HG03039 (cell line): Measurements from ENCODE around the gene KTI12.
"Not testable (repeated sequence)": the region's sequence is repeated elsewhere in the genome, so short reads cannot be mapped to it uniquely, and the experiment has no call there.

ENCODE experiments used
- ATAC-seq: cut with Tn5 transposase; IDR thresholded peaks from one replicate; pipeline ENCODE4 v1.9.1; 2021; ENCODE audit warnings: mild to moderate bottlenecking, moderate library complexity; ENCODE audit not compliant: unreplicated experiment

The KTI12 gene, protein sequence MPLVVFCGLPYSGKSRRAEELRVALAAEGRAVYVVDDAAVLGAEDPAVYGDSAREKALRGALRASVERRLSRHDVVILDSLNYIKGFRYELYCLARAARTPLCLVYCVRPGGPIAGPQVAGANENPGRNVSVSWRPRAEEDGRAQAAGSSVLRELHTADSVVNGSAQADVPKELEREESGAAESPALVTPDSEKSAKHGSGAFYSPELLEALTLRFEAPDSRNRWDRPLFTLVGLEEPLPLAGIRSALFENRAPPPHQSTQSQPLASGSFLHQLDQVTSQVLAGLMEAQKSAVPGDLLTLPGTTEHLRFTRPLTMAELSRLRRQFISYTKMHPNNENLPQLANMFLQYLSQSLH

DNA sequence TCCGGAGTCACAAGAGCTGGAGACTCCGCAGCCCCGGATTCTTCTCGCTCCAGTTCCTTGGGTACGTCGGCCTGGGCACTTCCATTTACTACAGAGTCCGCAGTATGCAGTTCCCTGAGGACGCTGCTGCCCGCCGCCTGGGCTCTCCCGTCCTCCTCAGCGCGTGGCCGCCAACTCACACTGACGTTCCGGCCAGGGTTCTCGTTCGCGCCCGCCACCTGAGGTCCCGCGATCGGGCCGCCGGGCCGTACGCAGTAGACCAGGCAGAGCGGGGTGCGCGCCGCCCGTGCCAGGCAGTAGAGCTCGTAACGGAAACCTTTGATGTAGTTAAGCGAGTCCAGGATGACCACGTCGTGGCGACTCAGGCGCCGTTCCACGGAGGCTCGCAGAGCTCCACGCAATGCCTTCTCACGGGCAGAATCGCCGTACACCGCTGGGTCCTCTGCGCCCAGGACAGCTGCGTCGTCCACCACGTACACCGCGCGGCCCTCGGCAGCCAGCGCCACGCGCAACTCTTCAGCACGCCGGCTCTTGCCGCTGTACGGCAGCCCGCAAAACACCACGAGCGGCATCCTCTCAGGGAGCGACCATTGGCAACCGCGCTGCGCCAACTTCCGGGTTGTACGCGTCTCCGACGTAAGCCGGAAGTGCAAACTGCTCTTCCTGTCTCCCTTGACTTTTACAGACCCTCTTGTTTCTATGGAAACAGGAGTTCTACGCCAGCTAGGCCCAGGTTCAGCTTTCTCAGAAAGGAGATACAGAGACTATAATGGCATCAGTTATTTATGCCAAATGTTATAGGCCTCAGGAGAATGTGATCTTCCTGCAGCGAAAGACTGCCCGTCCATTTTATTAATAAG, at the start of gene KTI12:
TSS of gene KTI12 (minus strand) at position 621 of the 860 bp plus-strand sequence. CDS start at position 572, 49 bp downstream.
- peak; percentile 81 for ATAC-seq

GRCh38 chr1:52080014-52080415, 46.4 kb upstream of the KTI12 start:
- no peak for ATAC-seq

DNA sequence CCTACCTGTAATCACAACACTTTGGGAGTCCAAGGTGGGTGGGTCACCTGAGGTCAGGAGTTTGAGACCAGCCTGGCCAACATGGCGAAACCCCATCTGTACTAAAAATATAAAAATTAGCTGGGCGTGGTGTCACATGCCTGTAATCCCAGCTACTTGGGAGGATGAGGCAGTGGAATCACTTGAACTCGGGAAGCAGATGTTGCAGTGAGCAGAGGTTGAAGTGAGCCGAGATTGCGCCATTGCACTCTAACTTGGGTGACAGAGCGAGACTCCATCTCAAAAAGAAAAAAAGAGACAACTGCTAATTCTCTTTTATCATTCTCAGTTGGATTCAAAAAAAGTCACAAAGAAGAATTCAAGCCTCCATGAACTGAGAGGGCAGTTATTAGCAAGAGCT, 43.7 kb upstream of the KTI12 start:
- not testable (repeated sequence) for ATAC-seq

DNA sequence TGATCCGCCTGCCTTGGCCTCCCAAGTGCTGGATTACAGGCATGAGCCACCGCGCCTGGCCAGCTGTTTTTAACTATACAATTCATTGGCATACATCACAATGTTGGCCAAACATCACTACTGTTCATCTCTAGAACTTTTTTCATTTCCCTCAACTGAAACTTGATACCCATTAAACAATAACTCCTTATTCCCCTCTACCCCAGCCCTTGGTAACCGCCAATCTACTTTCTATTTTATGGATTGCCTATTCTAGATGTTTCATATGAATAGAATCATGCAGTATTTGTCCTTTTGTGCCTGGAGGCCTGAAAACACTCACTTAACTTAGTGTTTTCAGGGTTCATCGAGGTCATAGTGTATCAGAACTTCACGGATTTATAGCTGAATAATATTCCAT, 38.7 kb upstream of the KTI12 start:
- ATAC-seq: no peak

DNA sequence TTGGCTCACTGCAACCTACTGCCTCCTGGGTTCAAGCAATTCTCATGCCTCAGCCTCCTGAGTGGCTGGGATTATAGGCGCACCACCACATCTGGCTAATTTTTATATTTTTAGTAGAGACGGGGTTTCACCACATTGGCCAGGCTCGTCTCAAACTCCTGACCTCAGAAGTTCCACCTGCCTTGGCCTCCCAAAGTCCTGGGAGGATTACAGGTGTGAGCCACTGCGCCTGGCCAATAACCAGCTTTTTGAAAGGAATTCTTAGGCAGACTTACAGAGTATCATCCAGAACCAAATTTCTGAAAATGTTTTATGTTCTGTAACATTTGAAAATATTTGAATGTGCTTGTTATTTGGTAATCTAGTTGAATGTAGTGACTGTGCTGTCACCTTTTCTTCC, 37.1 kb upstream of the KTI12 start:
- ATAC-seq: no peak

- ATAC-seq: no peak
These were observed 29.6 kb upstream of the KTI12 start for GRCh38 chr1:52063192-52063591.

GRCh38 chr1:52060822-52061221, 27.2 kb upstream of the KTI12 start:
- ATAC-seq: no peak

DNA sequence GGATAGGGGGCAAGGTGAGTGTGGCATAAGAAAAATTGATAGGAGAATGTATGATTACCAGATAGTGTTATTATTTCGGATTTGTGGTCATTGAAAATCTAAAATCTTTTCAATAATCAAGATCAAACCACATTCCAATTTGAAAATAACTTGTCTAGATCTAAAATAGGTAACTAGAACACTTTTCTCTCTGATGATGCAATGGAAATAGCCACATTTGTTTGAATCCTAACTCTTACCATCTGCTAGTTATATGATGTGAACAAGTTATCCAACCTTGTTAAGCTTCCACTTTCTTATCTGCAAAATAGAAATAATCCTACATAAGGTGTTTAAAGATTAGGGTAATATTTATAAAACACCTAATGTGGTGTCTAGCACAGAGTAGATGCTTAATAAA, 26.3 kb upstream of the KTI12 start:
- no peak for ATAC-seq

- no peak for ATAC-seq
These were observed 25.7 kb upstream of the KTI12 start for GRCh38 chr1:52059321-52059720.

GRCh38 chr1:52057876-52058415, 24.3 kb upstream of the KTI12 start:
- no peak for ATAC-seq

- no peak for ATAC-seq
These were observed 23.6 kb upstream of the KTI12 start for GRCh38 chr1:52057255-52057654.

GRCh38 chr1:52056937-52057231, 23.3 kb upstream of the KTI12 start:
- ATAC-seq: peak; percentile 10

GRCh38 chr1:52056163-52056936, 22.7 kb upstream of the KTI12 start, which contains the start of gene BTF3L4:
Gene BTF3L4 (plus strand): TSS chr1:52056295. CDS start chr1:52059848, 3,553 bp downstream.
- peak; percentile 80 for ATAC-seq

GRCh38 chr1:52055866-52056162, 22.2 kb upstream of the KTI12 start:
- no peak for ATAC-seq

DNA sequence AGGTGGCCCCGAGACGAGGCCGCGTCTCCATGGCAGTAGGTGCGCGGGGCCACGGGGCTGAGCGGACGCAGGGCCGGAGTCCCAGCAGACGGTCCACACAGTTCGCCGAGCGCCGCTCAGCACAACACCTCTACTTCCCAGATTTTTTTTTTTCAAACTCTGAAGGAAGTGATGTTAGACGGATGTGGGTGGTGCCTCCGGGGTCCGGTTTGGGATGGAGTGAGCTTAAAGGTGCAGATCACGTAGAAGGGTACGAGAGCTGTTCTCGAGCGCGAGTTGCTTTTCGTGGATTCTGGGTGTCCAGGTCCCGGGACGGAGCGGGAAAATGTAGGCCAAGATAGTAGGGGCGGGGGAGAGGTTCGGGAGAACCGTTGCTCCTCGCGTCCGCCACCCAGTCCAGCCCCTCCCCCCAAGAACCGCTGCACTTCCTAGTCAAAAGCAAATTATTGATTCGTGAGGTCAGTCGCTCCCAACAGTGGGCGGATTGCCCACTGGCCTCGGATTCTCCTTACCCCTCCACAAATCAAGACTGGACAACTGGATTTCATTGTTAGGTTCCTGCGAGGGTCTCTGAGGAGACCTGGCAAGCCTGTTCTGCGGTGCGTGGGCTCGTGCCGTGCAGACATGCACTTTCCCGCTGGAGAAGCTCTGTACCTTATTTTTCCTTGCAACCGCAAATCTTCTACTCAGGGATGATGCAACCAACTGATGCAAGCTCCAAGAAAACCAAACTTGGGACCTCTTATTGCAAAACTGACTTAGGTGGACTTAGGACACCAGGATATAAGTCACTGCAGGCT, 21.7 kb upstream of the KTI12 start, which contains the start of gene TXNDC12:
TSS of gene TXNDC12 (minus strand) at position 126 of the 800 bp plus-strand sequence. CDS start at position 31, 95 bp downstream.
- peak; percentile 37 for ATAC-seq

- no peak for ATAC-seq
These were observed 21.0 kb upstream of the KTI12 start for GRCh38 chr1:52054496-52055065.

DNA sequence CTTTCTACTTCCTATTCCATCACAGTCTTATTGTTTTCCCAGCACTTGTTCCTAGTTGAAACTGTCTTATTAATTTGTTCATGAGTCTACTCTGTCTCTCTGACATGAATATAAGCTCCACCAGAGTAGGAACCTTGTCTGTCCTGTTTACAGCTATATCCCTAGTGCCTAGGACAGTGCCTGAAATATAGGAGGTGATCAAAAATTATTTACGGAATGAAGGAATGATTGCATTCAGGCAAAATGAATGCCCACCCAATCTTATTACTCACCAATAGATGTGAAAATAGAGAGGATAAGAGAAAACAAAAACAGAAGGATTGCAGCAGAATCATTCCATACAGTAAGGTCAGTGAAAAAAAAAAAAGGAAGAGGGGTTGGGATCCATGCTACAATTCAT, 20.3 kb upstream of the KTI12 start:
- ATAC-seq: no peak

DNA sequence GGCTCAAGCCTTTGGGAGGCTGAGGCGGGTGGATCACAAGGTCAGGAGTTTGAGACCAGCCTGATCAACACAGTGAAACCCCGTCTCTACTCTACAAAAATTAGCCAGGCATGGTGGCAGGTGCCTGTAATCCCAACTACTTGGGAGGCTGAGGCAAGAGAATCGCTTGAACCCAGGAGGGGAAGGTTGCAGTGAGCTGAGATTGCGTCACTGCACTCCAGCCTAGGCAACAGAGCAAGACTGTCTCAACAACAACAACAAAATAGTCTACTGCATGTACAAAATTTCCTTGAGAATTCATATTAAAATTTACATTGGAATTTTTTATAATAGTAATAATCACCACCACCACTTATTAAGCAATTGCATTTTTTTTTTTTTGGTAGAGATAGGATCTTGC, 15.7 kb upstream of the KTI12 start:
- ATAC-seq: not testable (repeated sequence)

DNA sequence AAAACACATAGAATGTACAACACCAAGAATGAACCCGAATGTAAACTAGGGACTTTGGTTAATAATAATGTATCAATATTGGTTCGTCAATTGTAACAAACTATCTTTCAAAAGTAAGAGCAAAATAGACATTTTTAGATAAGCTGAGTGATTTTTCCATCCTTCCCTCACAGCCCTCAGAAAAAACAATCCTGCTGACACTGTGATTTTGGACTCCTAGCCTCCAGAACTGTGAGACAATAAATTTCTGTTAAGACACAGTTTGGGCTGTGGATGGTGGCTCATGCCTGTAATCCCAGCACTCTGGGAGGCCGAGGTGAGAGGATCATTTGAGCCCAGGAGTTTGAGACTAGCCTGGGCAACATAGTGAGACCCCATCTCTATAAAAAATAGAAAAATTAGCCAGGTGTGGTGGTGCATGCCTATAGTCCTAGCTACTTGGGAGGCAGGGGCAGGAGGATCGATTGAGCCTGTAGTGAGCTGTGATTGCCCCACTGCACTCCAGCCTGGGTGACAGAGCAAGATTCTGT, 12.1 kb upstream of the KTI12 start:
- not testable (repeated sequence) for ATAC-seq

- no peak for ATAC-seq
These were observed 11.6 kb upstream of the KTI12 start for GRCh38 chr1:52045236-52045635.
